Thyroid gland (tissue), 4 donors: Measurements from ENCODE around the gene RFX8. TPM values are rescaled to one million over a fixed set of nuclear protein-coding genes. Genes with fewer than 3 reads are reported as not detected.

Source experiments
- DNase-seq, 2 donors: peaks; one replicate each; pipeline ENCODE4 v3.0.0-alpha.2; 2019
- H3K27ac ChIP-seq, 3 donors: fragments of 200-600 bp; sonication (generic); 1 replicate in 2 of 3; 2 replicates in 1 of 3; pipeline ENCODE4 v1.5.1; 2016 to 2019; ENCODE audit warnings: mild to moderate bottlenecking in 1 of 3, moderate library complexity in 1 of 3
- H3K27me3 ChIP-seq: fragments of 200-600 bp; sonication (generic); one replicate; pipeline ENCODE4 v1.5.1; 2019
- H3K36me3 ChIP-seq, 2 donors: fragments of 200-600 bp; sonication (generic); one replicate each; pipeline ENCODE4 v1.5.1; 2016 to 2019
- H3K4me1 ChIP-seq, 2 donors: fragments of 200-600 bp; sonication (generic); one replicate each; pipeline ENCODE4 v1.5.1; 2017 to 2019
- H3K4me3 ChIP-seq, 3 donors: fragments of 200-600 bp; sonication (generic); replicated peaks in 1 of 3; 1 replicate in 2 of 3; 2 replicates in 1 of 3; pipeline ENCODE4 v1.5.1; 2016; ENCODE audit warnings: mild to moderate bottlenecking in 1 of 3
- H3K9me3 ChIP-seq: fragments of 200-600 bp; sonication (generic); one replicate; pipeline ENCODE4 v1.5.1; 2017
- CTCF ChIP-seq, 6 experiments: fragments of 200-600 bp in 3 of 6; fragments of 450-650 bp in 3 of 6; sonication (generic) in 3 of 6; IDR thresholded peaks; one replicate each; pipeline ENCODE4 v1.5.1; 2016 to 2019; ENCODE audit warnings: antibody characterized with exemption in 6 of 6, mild to moderate bottlenecking in 2 of 6, inconsistent platforms in 1 of 6, moderate library complexity in 1 of 6
- POLR2A ChIP-seq, 2 donors: fragments of 450-650 bp; IDR thresholded peaks; one replicate each; pipeline ENCODE4 v1.6.1; 2017; ENCODE audit warnings: antibody characterized with exemption in 2 of 2, mild to moderate bottlenecking in 2 of 2, moderate library complexity in 1 of 2
- WGBS, 2 donors: methylation state at CpG; one replicate each; pipeline ENCODE4 v1.1.5; 2017; 5-methylcytosine and 5-hydroxymethylcytosine counted together
- intact Hi-C: fragments of 100-400 bp; cut with DNase I; formaldehyde crosslinking; loops from one replicate; pipeline ENCODE4 v1.15.1; 2023
- total RNA-seq, 4 donors: library from RNA; depleted of rRNA; stranded (reverse); fragments of >200 nt; gene quantifications; one replicate each; pipeline ENCODE4 v1.2.3, GENCODE V29; 2016

Gene RFX8
- total RNA-seq, 4 donors from 2014 or later, result 1.9 TPM; not detected in 3

GRCh38 chr2:101409699-101410098 is 65.2 kb downstream of the RFX8 start:
- TF ChIP-seq POLR2A (IDR thresholded peaks at IDR 0.05), result no peak
- TF ChIP-seq CTCF (IDR thresholded peaks at IDR 0.05), result no peak
- intact Hi-C loops, result no loop called here
- Histone ChIP-seq H3K4me1 (peaks cover 0 to 4% of the 10 kb centered on the region in 2 donors), H3K36me3 (no peaks in the 10 kb centered on the region), H3K27ac (no peak overlapping the region), H3K27me3 (no peaks in the 10 kb centered on the region), H3K4me3 (no peak overlapping the region), H3K9me3 (no peaks in the 10 kb centered on the region)
- WGBS, 2 donors, result 86% methylated on average over 5 of the region's 5 CpGs
- no peak for DNase-seq

GRCh38 chr2:101408925-101409324 is 66.0 kb downstream of the RFX8 start:
- no peaks in the 10 kb centered on the region for H3K36me3 ChIP-seq
- intact Hi-C loops, result no loop called here
- no peak for TF ChIP-seq POLR2A (IDR thresholded peaks at IDR 0.05)
- 35 to 41% methylated on average over 6 of the region's 6 CpGs for WGBS, 2 donors
- no peaks in the 10 kb centered on the region for H3K27me3 ChIP-seq
- no peak overlapping the region for H3K4me3 ChIP-seq
- no peak overlapping the region for H3K27ac ChIP-seq
- H3K9me3 ChIP-seq, result no peaks in the 10 kb centered on the region
- DNase-seq, result peak; percentile 38 to 42
- H3K4me1 ChIP-seq, result peaks cover 0 to 4% of the 10 kb centered on the region in 2 donors

- Histone ChIP-seq H3K36me3 (no peaks in the 10 kb centered on the region), H3K4me3 (no peak overlapping the region), H3K27ac (no peak overlapping the region), H3K4me1 (peaks cover 0 to 4% of the 10 kb centered on the region in 2 donors), H3K27me3 (no peaks in the 10 kb centered on the region), H3K9me3 (no peaks in the 10 kb centered on the region)
- intact Hi-C loops, result no loop called here
- WGBS, 2 donors, result 74 to 83% methylated on average over 7 of the region's 7 CpGs
- no peak for TF ChIP-seq CTCF (IDR thresholded peaks at IDR 0.05)
- no peak for TF ChIP-seq POLR2A (IDR thresholded peaks at IDR 0.05)
- DNase-seq, result no peak
Observed at GRCh38 chr2:101405351-101405899, 69.5 kb downstream of the RFX8 start.

- H3K27ac ChIP-seq, result no peak overlapping the region
- intact Hi-C loops, result no loop called here
- no peaks in the 10 kb centered on the region for H3K9me3 ChIP-seq
- H3K4me3 ChIP-seq, result no peak overlapping the region
- peaks cover 0 to 6% of the 10 kb centered on the region in 2 donors for H3K4me1 ChIP-seq
- no peaks in the 10 kb centered on the region for H3K27me3 ChIP-seq
- WGBS, 2 donors, result 98 to 100% methylated on average over 1 of the region's 1 CpG
- TF ChIP-seq CTCF (IDR thresholded peaks at IDR 0.05) (no peak), POLR2A (IDR thresholded peaks at IDR 0.05) (no peak)
- no peak for DNase-seq
- no peaks in the 10 kb centered on the region for H3K36me3 ChIP-seq
Observed at GRCh38 chr2:101403745-101404144, 71.2 kb downstream of the RFX8 start.

- TF ChIP-seq CTCF (IDR thresholded peaks at IDR 0.05) (no peak), POLR2A (IDR thresholded peaks at IDR 0.05) (no peak)
- intact Hi-C loops, result no loop called here
- no peaks in the 10 kb centered on the region for H3K36me3 ChIP-seq
- H3K9me3 ChIP-seq, result no peaks in the 10 kb centered on the region
- no peak overlapping the region for H3K4me3 ChIP-seq
- no peak for DNase-seq
- peaks cover 0 to 4% of the 10 kb centered on the region in 2 donors for H3K4me1 ChIP-seq
- 97% methylated on average over 6 of the region's 6 CpGs for WGBS, 2 donors
- H3K27ac ChIP-seq, result no peak overlapping the region
- no peaks in the 10 kb centered on the region for H3K27me3 ChIP-seq
Observed at GRCh38 chr2:101402630-101403029, 72.3 kb downstream of the RFX8 start.
